HEK293 (cell line): ENCODE measurements around the gene TTC24.

Experiments used
- CTCF ChIP-seq: fragments of 450-650 bp; formaldehyde crosslinking; IDR thresholded peaks from 2 replicates; pipeline ENCODE4 v1.5.1; 2016; ENCODE audit warnings: missing biosample characterization, missing genetic modification characterization
- MEIS1 ChIP-seq: sonication (generic); formaldehyde crosslinking; IDR thresholded peaks from 2 replicates; pipeline ENCODE4 v1.8.1; 2022; ENCODE audit warnings: missing genetic modification reagents, mild to moderate bottlenecking, borderline replicate concordance
- PRDM10 ChIP-seq: fragments of 450-650 bp; formaldehyde crosslinking; IDR thresholded peaks from 2 replicates; pipeline ENCODE4 v1.5.1; 2016; ENCODE audit warnings: missing biosample characterization, missing genetic modification characterization
- PRDM4 ChIP-seq: fragments of 450-650 bp; formaldehyde crosslinking; IDR thresholded peaks from 2 replicates; pipeline ENCODE4 v1.5.1; 2017; ENCODE audit warnings: missing biosample characterization, missing genetic modification characterization
- TCF7L2 ChIP-seq: IDR thresholded peaks from 2 replicates; pipeline ENCODE4 v1.6.1; 2011; ENCODE audit warnings: low read depth, mild to moderate bottlenecking, inconsistent platforms, low read length, moderate library complexity, borderline replicate concordance
- ZBTB17 ChIP-seq: fragments of 450-650 bp; formaldehyde crosslinking; IDR thresholded peaks from 2 replicates; pipeline ENCODE4 v1.5.1; 2016; ENCODE audit warnings: missing biosample characterization, missing genetic modification characterization

GRCh38 chr1:156544592-156545102 lies 34.9 kb upstream of the TTC24 start:
- TF ChIP-seq MEIS1 (CRISPR knock-in tag): no peak
- no peak for TF ChIP-seq ZBTB17 (tag by site-specific recombination)
- TF ChIP-seq TCF7L2: no peak
- TF ChIP-seq CTCF (tag by site-specific recombination): no peak
- TF ChIP-seq PRDM10: no peak
- TF ChIP-seq PRDM4 (tag by site-specific recombination): no peak
